ENCODE measurements around the gene FGD3. TPM values are rescaled to one million over a fixed set of nuclear protein-coding genes. Genes with fewer than 3 reads are reported as not detected.

Gene FGD3
- polyA plus RNA-seq, 1 donor = 7.2 TPM

- H3K4me3 ChIP-seq (ENCODE audit: low read length) = no peak overlapping the region
- H3K9me3 ChIP-seq (ENCODE audit: control insufficient read depth, low read depth, low read length) = no peaks in the 10 kb centered on the region
- no peaks in the 10 kb centered on the region for H3K36me3 ChIP-seq (ENCODE audit: control insufficient read depth, insufficient read depth, low read length)
- no peak overlapping the region for H3K27ac ChIP-seq (ENCODE audit: low read length)
- no peak for DNase-seq
- peaks cover 1% of the 10 kb centered on the region for H3K4me1 ChIP-seq (ENCODE audit: control insufficient read depth, insufficient read depth, low read length)
- no peaks in the 10 kb centered on the region for H3K27me3 ChIP-seq (ENCODE audit: control insufficient read depth, insufficient read depth, low read length)
- WGBS (ENCODE audit: insufficient coverage, low lambda C conversion rate) = no CpG with 5 or more reads among the region's 15 CpGs
These were observed 105.6 kb downstream of the FGD3 start for GRCh38 chr9:93052791-93053540.

- no peak overlapping the region for H3K27ac ChIP-seq (ENCODE audit: low read length)
- no CpG with 5 or more reads among the region's 5 CpGs for WGBS (ENCODE audit: insufficient coverage, low lambda C conversion rate)
- DNase-seq = no peak
- H3K36me3 ChIP-seq (ENCODE audit: control insufficient read depth, insufficient read depth, low read length) = no peaks in the 10 kb centered on the region
- no peak overlapping the region for H3K4me3 ChIP-seq (ENCODE audit: low read length)
- H3K9me3 ChIP-seq (ENCODE audit: control insufficient read depth, low read depth, low read length) = no peaks in the 10 kb centered on the region
- peaks cover 5% of the 10 kb centered on the region for H3K4me1 ChIP-seq (ENCODE audit: control insufficient read depth, insufficient read depth, low read length)
- H3K27me3 ChIP-seq (ENCODE audit: control insufficient read depth, insufficient read depth, low read length) = no peaks in the 10 kb centered on the region
These were observed 106.5 kb downstream of the FGD3 start for GRCh38 chr9:93053781-93054331.

- H3K27me3 ChIP-seq (ENCODE audit: control insufficient read depth, insufficient read depth, low read length) = no peaks in the 10 kb centered on the region
- H3K27ac ChIP-seq (ENCODE audit: low read length) = no peak overlapping the region
- no peaks in the 10 kb centered on the region for H3K36me3 ChIP-seq (ENCODE audit: control insufficient read depth, insufficient read depth, low read length)
- DNase-seq = no peak
- no peaks in the 10 kb centered on the region for H3K9me3 ChIP-seq (ENCODE audit: control insufficient read depth, low read depth, low read length)
- peaks cover 13% of the 10 kb centered on the region for H3K4me1 ChIP-seq (ENCODE audit: control insufficient read depth, insufficient read depth, low read length)
- WGBS (ENCODE audit: insufficient coverage, low lambda C conversion rate) = no CpG with 5 or more reads among the region's 11 CpGs
- no peak overlapping the region for H3K4me3 ChIP-seq (ENCODE audit: low read length)
These were observed 107.7 kb downstream of the FGD3 start for GRCh38 chr9:93054758-93055704.

GRCh38 chr9:93057042-93057702 lies 109.8 kb downstream of the FGD3 start:
- no peak overlapping the region for H3K27ac ChIP-seq (ENCODE audit: low read length)
- no CpG with 5 or more reads among the region's 8 CpGs for WGBS (ENCODE audit: insufficient coverage, low lambda C conversion rate)
- H3K9me3 ChIP-seq (ENCODE audit: control insufficient read depth, low read depth, low read length) = no peaks in the 10 kb centered on the region
- DNase-seq = no peak
- no peaks in the 10 kb centered on the region for H3K27me3 ChIP-seq (ENCODE audit: control insufficient read depth, insufficient read depth, low read length)
- no peaks in the 10 kb centered on the region for H3K36me3 ChIP-seq (ENCODE audit: control insufficient read depth, insufficient read depth, low read length)
- H3K4me1 ChIP-seq (ENCODE audit: control insufficient read depth, insufficient read depth, low read length) = peaks cover 27% of the 10 kb centered on the region
- no peak overlapping the region for H3K4me3 ChIP-seq (ENCODE audit: low read length)

GRCh38 chr9:93057703-93058354 lies 110.5 kb downstream of the FGD3 start:
- Histone ChIP-seq H3K4me1 (ENCODE audit: control insufficient read depth, insufficient read depth, low read length) (peaks cover 33% of the 10 kb centered on the region), H3K27me3 (ENCODE audit: control insufficient read depth, insufficient read depth, low read length) (no peaks in the 10 kb centered on the region), H3K36me3 (ENCODE audit: control insufficient read depth, insufficient read depth, low read length) (no peaks in the 10 kb centered on the region), H3K4me3 (ENCODE audit: low read length) (peak overlapping the region; percentile 27), H3K9me3 (ENCODE audit: control insufficient read depth, low read depth, low read length) (no peaks in the 10 kb centered on the region), H3K27ac (ENCODE audit: low read length) (peak overlapping the region; percentile 7)
- WGBS (ENCODE audit: insufficient coverage, low lambda C conversion rate) = no CpG with 5 or more reads among the region's 14 CpGs
- no peak for DNase-seq

GRCh38 chr9:93058355-93059010 lies 111.2 kb downstream of the FGD3 start, which contains the start of gene SUSD3:
TSS of gene SUSD3 (plus strand) at chr9:93058701. CDS start at chr9:93058743, 42 bp downstream.
- H3K9me3 ChIP-seq (ENCODE audit: control insufficient read depth, low read depth, low read length) = no peaks in the 10 kb centered on the region
- H3K27me3 ChIP-seq (ENCODE audit: control insufficient read depth, insufficient read depth, low read length) = no peaks in the 10 kb centered on the region
- H3K4me3 ChIP-seq (ENCODE audit: low read length) = peak within 1 kb of the TSS; percentile 37
- H3K27ac ChIP-seq (ENCODE audit: low read length) = peak within 1 kb of the TSS; percentile 7
- H3K36me3 ChIP-seq (ENCODE audit: control insufficient read depth, insufficient read depth, low read length) = no peaks in the 10 kb centered on the region
- peak; percentile 70 to 85 for DNase-seq
- WGBS (ENCODE audit: insufficient coverage, low lambda C conversion rate) = no CpG with 5 or more reads among the region's 55 CpGs
- H3K4me1 ChIP-seq (ENCODE audit: control insufficient read depth, insufficient read depth, low read length) = peaks cover 38% of the 10 kb centered on the region

- no peak for DNase-seq
- Histone ChIP-seq H3K4me1 (ENCODE audit: control insufficient read depth, insufficient read depth, low read length) (peaks cover 38% of the 10 kb centered on the region), H3K4me3 (ENCODE audit: low read length) (peak overlapping the region; percentile 37), H3K36me3 (ENCODE audit: control insufficient read depth, insufficient read depth, low read length) (no peaks in the 10 kb centered on the region), H3K27ac (ENCODE audit: low read length) (no peak overlapping the region), H3K9me3 (ENCODE audit: control insufficient read depth, low read depth, low read length) (no peaks in the 10 kb centered on the region), H3K27me3 (ENCODE audit: control insufficient read depth, insufficient read depth, low read length) (no peaks in the 10 kb centered on the region)
- WGBS (ENCODE audit: insufficient coverage, low lambda C conversion rate) = no CpG with 5 or more reads among the region's 53 CpGs
These were observed 111.8 kb downstream of the FGD3 start for GRCh38 chr9:93059011-93059714.

- H3K27me3 ChIP-seq (ENCODE audit: control insufficient read depth, insufficient read depth, low read length) = no peaks in the 10 kb centered on the region
- H3K4me1 ChIP-seq (ENCODE audit: control insufficient read depth, insufficient read depth, low read length) = peaks cover 38% of the 10 kb centered on the region
- no peak overlapping the region for H3K27ac ChIP-seq (ENCODE audit: low read length)
- H3K9me3 ChIP-seq (ENCODE audit: control insufficient read depth, low read depth, low read length) = no peaks in the 10 kb centered on the region
- DNase-seq = no peak
- WGBS (ENCODE audit: insufficient coverage, low lambda C conversion rate) = no CpG with 5 or more reads among the region's 7 CpGs
- no peak overlapping the region for H3K4me3 ChIP-seq (ENCODE audit: low read length)
- no peaks in the 10 kb centered on the region for H3K36me3 ChIP-seq (ENCODE audit: control insufficient read depth, insufficient read depth, low read length)
These were observed 112.6 kb downstream of the FGD3 start for GRCh38 chr9:93059715-93060578.

Data from large intestine (tissue), 3 donors.